ENCODE results near the gene BABAM1. TPM values are rescaled to one million over a fixed set of nuclear protein-coding genes. Genes with fewer than 3 reads are reported as not detected.

BABAM1 gene
- total RNA-seq, 1 donor, result 79.2 TPM

- DNase-seq (ENCODE audit: low read depth in 2 of 3, low spot score in 2 of 3), result no peak
Observed at GRCh38 chr19:17243211-17243829, 23.9 kb upstream of the BABAM1 start.

- DNase-seq (ENCODE audit: low read depth in 2 of 3, low spot score in 2 of 3), result no peak
Observed at GRCh38 chr19:17243830-17244617, 23.2 kb upstream of the BABAM1 start.

- no peak for DNase-seq (ENCODE audit: low read depth in 2 of 3, low spot score in 2 of 3)
Observed at GRCh38 chr19:17244618-17245534, 22.4 kb upstream of the BABAM1 start.

- no peak for DNase-seq (ENCODE audit: low read depth in 2 of 3, low spot score in 2 of 3)
Observed at GRCh38 chr19:17245535-17245984, 21.7 kb upstream of the BABAM1 start, which contains the start of gene NR2F6. Gene NR2F6 (minus strand): TSS chr19:17245919. CDS start chr19:17245220, 699 bp downstream.

- DNase-seq (ENCODE audit: low read depth in 2 of 3, low spot score in 2 of 3), result no peak
Observed at GRCh38 chr19:17246681-17247425, 20.4 kb upstream of the BABAM1 start.

GRCh38 chr19:17248011-17248776 lies 19.0 kb upstream of the BABAM1 start:
- no peak for DNase-seq (ENCODE audit: low read depth in 2 of 3, low spot score in 2 of 3)

- DNase-seq (ENCODE audit: low read depth in 2 of 3, low spot score in 2 of 3), result no peak
Observed at GRCh38 chr19:17249887-17250548, 17.2 kb upstream of the BABAM1 start.

GRCh38 chr19:17254636-17255035 lies 12.6 kb upstream of the BABAM1 start:
- no peak for DNase-seq (ENCODE audit: low read depth in 2 of 3, low spot score in 2 of 3)

GRCh38 chr19:17255150-17255621 lies 12.1 kb upstream of the BABAM1 start:
- DNase-seq (ENCODE audit: low read depth in 2 of 3, low spot score in 2 of 3), result no peak

- DNase-seq (ENCODE audit: low read depth in 2 of 3, low spot score in 2 of 3), result no peak
Observed at GRCh38 chr19:17256130-17256529, 11.1 kb upstream of the BABAM1 start.

- DNase-seq (ENCODE audit: low read depth in 2 of 3, low spot score in 2 of 3), result peak in 1 of 3 donors; percentile 38
Observed at GRCh38 chr19:17259118-17259780, 8.0 kb upstream of the BABAM1 start.

GRCh38 chr19:17259934-17260333 lies 7.3 kb upstream of the BABAM1 start:
- no peak for DNase-seq (ENCODE audit: low read depth in 2 of 3, low spot score in 2 of 3)

GRCh38 chr19:17260842-17261325 lies 6.4 kb upstream of the BABAM1 start:
- DNase-seq (ENCODE audit: low read depth in 2 of 3, low spot score in 2 of 3), result peak; percentile 81 to 91 (median 85)

- DNase-seq (ENCODE audit: low read depth in 2 of 3, low spot score in 2 of 3), result no peak
Observed at GRCh38 chr19:17262557-17262956, 4.7 kb upstream of the BABAM1 start.

GRCh38 chr19:17263712-17264640 lies 3.3 kb upstream of the BABAM1 start:
- DNase-seq (ENCODE audit: low read depth in 2 of 3, low spot score in 2 of 3), result no peak

- no peak for DNase-seq (ENCODE audit: low read depth in 2 of 3, low spot score in 2 of 3)
Observed at GRCh38 chr19:17264641-17264979, 2.6 kb upstream of the BABAM1 start, which contains the start of gene USHBP1. Gene USHBP1 (minus strand): TSS chr19:17264745. CDS start chr19:17264299, 446 bp downstream.

GRCh38 chr19:17266026-17266425 lies 1.2 kb upstream of the BABAM1 start:
- DNase-seq (ENCODE audit: low read depth in 2 of 3, low spot score in 2 of 3), result no peak
